A172 (cell line): ENCODE data around the gene WIPF2. TPM values are rescaled to one million over a fixed set of nuclear protein-coding genes. Genes with fewer than 3 reads are reported as not detected.
"Not testable (repeated sequence)": the region's sequence is repeated elsewhere in the genome, so short reads cannot be mapped to it uniquely, and the experiment has no call there.

ENCODE experiments used
- DNase-seq: peaks from one replicate; pipeline ENCODE4 v3.0.0-alpha.2; 2015; ENCODE audit warnings: low spot score
- total RNA-seq: library from RNA; depleted of rRNA; stranded (reverse); fragments of >200 nt; shearing (Covaris generic); gene quantifications from 2 replicates; pipeline ENCODE4 v1.2.3, GENCODE V29; 2014

Gene WIPF2
- total RNA-seq, 1 experiment from 2014 or later = 7.1 TPM

- no peak for DNase-seq
Measured at GRCh38 chr17:40295488-40296436, 76.7 kb downstream of the WIPF2 start.

DNA sequence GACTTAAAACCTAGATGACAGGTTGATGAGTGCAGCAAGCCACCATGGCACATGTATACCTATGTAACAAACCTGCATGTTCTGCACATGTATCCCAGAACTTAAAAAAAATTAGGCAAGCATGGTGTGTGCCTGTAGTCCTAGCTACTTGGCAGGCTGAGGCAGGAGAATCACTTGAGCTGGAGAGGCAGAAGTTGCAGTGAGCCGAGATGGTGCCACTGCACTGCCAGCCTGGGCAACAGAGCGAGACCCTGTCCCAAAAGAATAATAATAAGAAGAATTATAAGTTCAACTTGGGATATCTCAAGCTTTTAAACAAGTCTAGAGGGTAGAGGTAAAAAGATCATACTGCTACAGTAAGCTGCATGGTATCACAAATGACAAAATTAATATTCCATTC lies 78.4 kb downstream of the WIPF2 start:
- no peak for DNase-seq

GRCh38 chr17:40298726-40299125 lies 79.6 kb downstream of the WIPF2 start:
- DNase-seq = no peak

GRCh38 chr17:40299159-40299757 lies 80.2 kb downstream of the WIPF2 start:
- DNase-seq = not testable (repeated sequence)

DNA sequence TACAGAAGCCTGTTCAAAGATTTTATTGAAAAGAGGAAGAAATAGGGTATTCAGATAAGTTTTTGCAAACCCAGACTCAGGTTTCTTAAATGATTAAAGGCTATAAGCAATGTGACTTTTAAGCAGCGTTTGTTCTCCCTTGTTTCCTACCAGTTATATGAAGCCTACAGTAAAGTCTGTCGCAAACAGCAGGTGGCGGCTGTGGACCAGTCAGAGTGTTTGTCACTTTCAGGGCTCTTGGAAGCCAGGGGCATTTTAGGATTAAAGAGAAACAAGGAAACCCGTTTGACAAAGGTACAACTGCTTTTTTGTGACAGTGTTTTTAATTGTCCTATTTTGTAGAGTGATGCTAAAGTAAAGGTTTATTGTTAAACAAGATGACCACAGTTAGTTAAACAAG lies 82.2 kb downstream of the WIPF2 start:
- no peak for DNase-seq

GRCh38 chr17:40303009-40303657 lies 84.0 kb downstream of the WIPF2 start:
- DNase-seq = no peak

DNA sequence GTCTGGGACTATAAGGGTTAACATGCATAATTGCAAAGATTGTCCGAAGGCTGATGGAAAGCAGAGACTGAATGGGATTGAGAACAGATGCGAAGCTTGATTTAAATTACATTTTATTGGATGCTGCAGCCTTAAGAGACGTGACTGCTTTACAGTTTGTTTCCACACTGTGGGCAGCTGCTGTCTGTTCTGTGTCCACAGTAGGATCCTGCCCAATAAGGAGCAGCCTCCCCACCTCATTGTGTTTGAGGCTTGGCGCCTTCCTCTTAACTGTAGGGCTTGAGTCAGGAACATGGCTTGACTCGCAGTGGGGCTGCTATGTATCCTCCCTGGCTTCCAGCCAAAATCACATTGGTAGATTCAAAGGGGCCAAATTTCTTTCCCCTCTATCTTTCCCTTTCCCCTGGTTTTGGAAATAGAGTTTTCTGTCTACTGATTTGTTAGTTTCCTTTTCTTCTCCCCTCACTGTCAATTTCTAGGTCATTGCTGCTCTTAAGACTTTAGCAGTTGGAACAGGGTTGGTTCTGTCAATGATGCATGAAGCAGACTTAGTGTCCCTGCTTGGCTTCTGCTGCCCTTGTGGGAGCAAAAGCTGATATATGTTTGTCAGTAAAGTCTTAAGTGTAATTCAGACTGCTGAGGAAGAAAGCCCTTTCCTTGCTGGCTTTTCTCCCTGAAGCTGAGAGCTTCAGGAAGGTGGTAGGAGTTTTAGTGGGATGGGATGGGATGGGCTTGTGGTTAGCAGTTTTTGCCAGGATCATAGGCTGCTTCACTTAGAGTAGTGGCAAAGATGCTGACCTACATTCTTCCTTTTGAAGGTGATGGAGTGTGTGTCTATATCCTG lies 84.8 kb downstream of the WIPF2 start:
- no peak for DNase-seq

DNA sequence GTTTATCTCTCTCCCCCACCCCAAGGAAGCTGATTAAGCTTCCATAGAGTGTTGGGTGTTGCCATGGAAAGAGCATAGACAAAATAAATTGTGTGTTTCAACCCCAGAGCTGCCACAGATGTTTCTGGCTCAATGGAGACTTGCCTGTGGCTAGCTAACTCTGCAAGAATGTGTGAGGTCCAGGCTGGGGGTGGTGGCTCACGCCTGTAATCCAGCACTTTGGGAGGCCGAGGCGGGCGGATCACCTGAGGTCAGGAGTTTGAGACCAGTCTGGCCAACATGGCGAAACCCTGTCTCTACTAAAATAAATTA lies 85.4 kb downstream of the WIPF2 start:
- peak; percentile 69 for DNase-seq

GRCh38 chr17:40304866-40305265 lies 85.8 kb downstream of the WIPF2 start:
- not testable (repeated sequence) for DNase-seq

DNA sequence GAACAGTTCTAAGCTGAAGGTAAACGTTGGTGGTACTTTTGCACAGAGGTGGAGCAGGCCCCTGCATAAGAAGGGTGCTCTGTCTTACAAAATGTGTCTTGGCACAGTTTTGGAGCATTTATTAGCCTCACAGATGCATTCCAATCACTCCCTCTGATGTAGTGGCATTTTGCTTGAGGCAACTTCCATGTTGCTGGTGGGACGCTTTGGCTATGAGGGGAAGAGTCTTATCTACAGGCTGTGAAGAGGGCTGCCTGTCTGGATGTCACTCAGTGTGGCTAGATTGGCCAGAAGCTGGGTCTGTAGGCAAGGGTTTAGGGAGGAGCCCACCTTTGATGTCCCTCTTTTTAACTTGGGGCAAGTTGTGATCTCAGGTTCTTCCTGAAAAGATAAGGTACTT lies 87.3 kb downstream of the WIPF2 start:
- no peak for DNase-seq

DNA sequence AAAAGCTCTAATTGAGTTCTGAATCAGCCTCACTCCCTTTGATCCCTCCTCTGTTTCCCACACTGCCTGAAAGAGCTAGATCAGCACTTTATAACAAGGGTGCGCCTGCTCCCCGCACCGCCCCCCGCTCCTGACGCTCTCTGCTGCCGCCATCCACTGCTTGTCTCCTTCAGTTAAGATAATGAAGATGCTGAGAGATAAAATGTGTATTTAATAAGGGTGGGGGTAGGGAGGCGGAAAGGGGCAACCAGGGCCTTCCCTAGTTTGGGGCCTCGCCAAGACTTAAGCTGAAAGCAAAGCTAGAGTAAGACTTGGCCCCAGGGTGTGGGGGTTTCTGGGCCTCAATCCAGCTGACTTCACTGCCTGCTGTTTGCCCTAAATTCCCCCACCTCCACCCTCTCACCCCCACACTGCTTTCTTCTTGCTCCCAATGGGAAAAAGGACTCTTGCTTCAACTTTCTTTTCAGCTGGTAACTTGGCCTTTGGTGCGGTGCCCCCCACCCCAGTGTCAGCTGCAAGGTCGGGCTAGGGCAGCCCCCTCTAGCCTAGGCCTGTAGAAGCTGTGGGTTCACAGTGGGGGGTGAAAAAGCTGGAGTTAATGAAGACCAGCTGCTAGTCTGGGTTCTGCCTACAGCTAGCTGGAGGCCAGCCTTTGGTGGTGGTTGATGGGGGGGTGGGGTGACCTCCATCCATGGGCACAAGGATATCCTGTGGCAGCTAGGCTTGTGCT lies 88.1 kb downstream of the WIPF2 start:
- no peak for DNase-seq

- DNase-seq = no peak
Measured at GRCh38 chr17:40307740-40308239, 88.7 kb downstream of the WIPF2 start.

DNA sequence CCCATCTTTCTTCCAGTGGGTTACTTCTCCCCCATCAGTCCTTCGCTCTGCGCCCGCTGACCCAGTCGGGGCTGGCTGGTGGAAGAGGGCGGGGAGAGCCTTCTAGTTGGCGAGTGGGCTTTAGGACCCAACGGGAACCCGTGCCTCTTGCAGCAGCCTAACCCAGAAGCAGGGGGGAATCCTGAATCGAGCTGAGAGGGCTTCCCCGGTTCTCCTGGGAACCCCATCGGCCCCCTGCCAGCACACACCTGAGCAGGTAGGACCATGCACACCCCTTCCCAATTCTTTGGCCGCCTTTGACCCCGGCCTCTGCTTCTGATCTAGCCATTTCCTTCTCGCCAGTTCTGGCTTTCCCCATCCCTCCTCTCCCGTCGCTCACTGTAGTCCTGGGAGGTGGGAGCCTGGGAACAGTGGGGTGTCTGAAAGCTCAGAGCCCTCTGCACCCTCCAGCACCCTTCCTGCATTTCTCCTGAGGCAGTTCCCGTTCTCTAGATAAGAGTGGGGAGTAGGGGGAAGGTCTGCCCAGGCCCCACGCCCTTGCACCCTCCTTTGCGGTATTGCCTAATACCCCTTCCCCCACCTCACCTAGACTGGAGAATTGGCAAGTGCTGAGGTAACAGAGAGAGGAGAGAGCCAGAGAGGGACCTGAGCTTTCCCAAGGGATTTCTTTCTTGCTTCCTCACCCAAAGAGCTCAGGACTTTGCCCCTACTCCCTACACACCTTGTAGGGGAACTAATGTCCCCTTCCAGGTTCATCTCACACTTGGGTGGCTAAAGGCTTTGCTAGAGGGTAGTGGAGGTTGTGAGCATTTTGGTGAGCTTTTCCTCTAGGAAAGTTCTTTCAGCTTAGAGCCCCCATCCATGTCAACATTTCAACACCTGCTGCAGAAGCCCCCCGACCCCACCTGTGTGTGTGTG lies 90.2 kb downstream of the WIPF2 start, which contains the start of gene RARA:
RARA (plus strand) TSS at position 150 of the 918 bp plus-strand sequence. CDS start 22,039 bp downstream, outside the sequence.
- DNase-seq = no peak

DNA sequence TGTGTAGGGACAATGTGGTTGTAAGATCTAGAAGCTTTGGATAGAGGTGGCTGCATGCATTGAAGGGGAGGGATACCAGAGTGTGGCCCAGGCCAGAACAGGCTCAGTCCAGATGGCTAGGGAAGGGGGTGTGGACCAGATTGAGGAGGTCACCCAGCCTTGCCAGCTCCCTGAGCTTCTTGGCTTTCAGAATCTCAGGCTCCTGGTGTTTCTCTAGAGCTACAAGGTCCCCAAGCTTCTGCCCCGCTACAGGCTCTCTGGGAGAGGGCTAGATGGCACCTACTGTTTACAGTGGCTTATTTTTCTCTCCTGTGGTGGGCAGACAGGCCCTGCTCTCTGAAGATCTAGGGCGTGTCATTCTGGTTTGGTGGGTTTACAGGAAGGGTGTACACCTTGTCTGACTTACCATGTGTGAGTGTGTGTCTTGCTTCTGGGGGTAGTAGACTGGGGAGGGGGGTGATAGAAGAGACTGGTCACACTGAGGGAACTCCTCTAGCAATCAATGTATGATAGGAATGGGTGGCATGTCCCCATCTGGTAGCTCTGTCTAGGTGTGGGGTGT lies 90.9 kb downstream of the WIPF2 start:
- DNase-seq = no peak

DNA sequence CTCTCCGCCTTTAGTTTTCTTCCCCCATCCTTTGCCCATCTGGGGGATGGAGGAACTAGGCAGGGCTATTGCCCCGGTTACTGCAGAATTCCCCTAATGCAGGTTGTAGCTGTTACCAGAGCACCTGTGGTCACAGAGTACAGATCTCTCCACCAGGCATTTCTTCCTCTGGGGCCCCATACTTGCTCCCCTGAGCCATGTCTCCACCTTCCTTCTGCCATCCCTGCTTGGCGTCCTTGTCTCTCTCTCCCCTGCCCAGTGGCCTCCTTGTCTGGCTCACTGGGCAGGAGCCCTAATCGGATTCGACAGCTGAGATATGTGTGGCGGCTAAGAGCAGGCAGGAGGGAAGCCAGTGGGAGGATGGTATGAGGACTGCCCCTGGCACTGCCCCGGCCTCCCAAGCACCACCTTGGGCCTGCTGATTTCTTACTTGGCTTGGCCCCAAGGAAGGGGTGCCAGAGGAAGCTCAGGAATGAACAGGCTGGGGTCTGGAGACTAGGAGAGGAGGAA lies 91.8 kb downstream of the WIPF2 start:
- DNase-seq = no peak

- DNase-seq = peak; percentile 79
Measured at GRCh38 chr17:40311575-40311974, 92.5 kb downstream of the WIPF2 start.

DNA sequence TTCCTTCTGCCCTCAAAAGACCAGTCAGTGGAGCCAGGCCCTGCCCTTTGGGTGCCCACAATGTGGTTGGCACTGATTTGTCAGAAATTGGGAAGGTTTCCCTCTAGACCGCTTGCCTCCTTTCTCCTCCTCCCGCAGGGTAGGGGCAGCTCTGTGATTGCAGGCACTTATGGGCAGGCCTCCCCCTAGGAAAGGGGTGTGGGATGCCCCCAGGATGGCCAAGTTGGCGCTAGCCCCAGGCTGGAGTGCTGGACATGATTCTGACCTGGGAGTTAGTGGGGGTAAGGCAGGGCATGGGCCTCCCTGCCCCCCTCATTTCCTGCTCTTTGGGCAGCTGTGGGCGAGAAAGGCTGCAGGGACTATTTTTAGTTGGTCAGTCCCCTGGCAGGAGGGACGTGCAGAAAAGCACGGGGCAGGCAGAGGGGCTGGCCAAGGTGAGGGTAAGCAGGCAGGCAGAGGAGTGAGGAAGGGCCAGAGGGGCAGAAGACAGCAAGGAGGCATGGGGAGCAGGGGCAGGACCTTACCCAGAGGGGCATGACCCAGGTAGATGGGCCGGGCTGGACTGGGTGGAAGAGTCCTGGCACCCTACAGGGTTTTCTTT lies 93.1 kb downstream of the WIPF2 start:
- DNase-seq = peak; percentile 81

DNA sequence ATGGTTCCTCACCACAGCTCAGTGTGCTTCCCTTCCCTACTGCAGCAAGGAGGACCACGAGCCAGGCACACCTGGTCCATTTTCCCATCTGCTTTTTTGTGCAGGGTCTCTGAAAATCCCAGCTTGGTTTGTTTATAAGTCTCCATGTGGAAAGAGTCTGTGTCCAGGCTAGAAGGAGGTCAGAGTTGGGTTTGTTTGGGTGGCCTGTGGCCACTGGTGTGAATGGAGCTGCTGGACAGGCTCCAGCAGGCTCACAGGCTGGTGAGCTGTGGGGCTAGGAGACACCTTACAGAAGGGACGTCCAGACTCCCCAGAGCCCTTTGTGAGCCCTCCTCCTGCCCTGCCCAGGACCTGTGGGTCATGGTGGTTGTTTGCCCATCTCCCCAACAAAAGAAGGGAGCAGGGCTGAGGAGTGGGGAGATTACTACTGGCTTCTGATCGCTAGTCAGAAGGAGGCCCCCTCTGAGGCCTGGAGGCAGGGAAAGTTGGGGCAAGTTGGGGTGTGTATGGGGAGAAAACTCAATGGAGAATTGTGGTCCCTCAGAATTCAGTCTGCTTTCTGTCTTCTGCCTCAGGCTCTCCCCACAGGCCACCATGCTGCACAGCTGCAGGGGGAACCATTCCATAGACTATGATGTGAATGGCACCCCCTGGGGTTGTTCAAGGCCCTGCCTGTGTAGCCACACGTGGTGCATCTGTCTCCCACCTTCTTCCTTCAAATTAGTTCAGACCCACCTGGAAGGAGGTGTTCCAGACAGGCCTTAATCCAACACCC lies 94.0 kb downstream of the WIPF2 start:
- no peak for DNase-seq
